Natural killer cell (primary cell): Measurements from ENCODE around the gene XRCC4. TPM values are rescaled to one million over a fixed set of nuclear protein-coding genes. Genes with fewer than 3 reads are reported as not detected.

Experiments used
- ATAC-seq, 3 donors: fragments of 150-1000 bp in 2 of 3; fragments of 200-7000 bp in 1 of 3; cut with Tn5 transposase; 1 replicate in 1 of 3; 2 replicates in 2 of 3; pipeline ENCODE4 v1.10.0; 2021; ENCODE audit warnings: mild to moderate bottlenecking in 2 of 3, moderate library complexity in 2 of 3
- DNase-seq, 2 donors: peaks; one replicate each; pipeline versions ENCODE4 v3.0.0 to v3.0.0-alpha.2; 2013 to 2021; ENCODE audit warnings: mixed read lengths in 1 of 2
- H3K27ac ChIP-seq: one replicate; pipeline ENCODE4 v1.5.1; 2013; ENCODE audit warnings: mild to moderate bottlenecking, low read length
- H3K27me3 ChIP-seq: one replicate; pipeline ENCODE4 v1.6.1; 2013; ENCODE audit warnings: low read length; ENCODE audit not compliant: control insufficient read depth, insufficient read depth
- H3K36me3 ChIP-seq: one replicate; pipeline ENCODE4 v1.6.1; 2013; ENCODE audit warnings: low read length; ENCODE audit not compliant: control insufficient read depth, insufficient read depth
- H3K4me1 ChIP-seq: one replicate; pipeline ENCODE4 v1.6.1; 2013; ENCODE audit warnings: low read length; ENCODE audit not compliant: control insufficient read depth, insufficient read depth
- H3K4me3 ChIP-seq: one replicate; pipeline ENCODE4 v1.5.1; 2013; ENCODE audit warnings: low read length
- H3K9me3 ChIP-seq: one replicate; pipeline ENCODE4 v1.6.1; 2013; ENCODE audit warnings: low read length; ENCODE audit not compliant: control insufficient read depth, insufficient read depth
- H3K27ac Mint-ChIP-seq, 2 donors: one replicate each; pipeline ENCODE4 v1.8.0; 2022; ENCODE audit warnings: mild to moderate bottlenecking in 2 of 2, mixed read lengths in 2 of 2, moderate library complexity in 1 of 2
- H3K27me3 Mint-ChIP-seq, 2 donors: one replicate each; pipeline ENCODE4 v1.8.0; 2022; ENCODE audit warnings: low read depth in 2 of 2, mixed read lengths in 2 of 2
- H3K36me3 Mint-ChIP-seq: one replicate; pipeline ENCODE4 v1.8.0; 2022; ENCODE audit warnings: mixed read lengths
- H3K4me1 Mint-ChIP-seq, 2 donors: one replicate each; pipeline ENCODE4 v1.8.0; 2022; ENCODE audit warnings: mixed read lengths in 2 of 2
- H3K4me3 Mint-ChIP-seq: one replicate; pipeline ENCODE4 v1.8.0; 2022; ENCODE audit warnings: mild to moderate bottlenecking, moderate library complexity, mixed read lengths
- H3K9me3 Mint-ChIP-seq, 2 donors: one replicate each; pipeline ENCODE4 v1.8.0; 2022; ENCODE audit warnings: mixed read lengths in 2 of 2
- WGBS: methylation state at CpG from one replicate; pipeline ENCODE4 v1.1.7; 2013; ENCODE audit warnings: missing lambda C conversion rate; ENCODE audit not compliant: insufficient coverage; 5-methylcytosine and 5-hydroxymethylcytosine counted together
- intact Hi-C: fragments of 100-400 bp; cut with micrococcal nuclease; formaldehyde crosslinking; loops from one replicate; pipeline ENCODE4 v1.14.2; 2022
- total RNA-seq, 4 donors: library from RNA; stranded (reverse); fragments of 120-200 nt in 1 of 4; gene quantifications; one replicate each; pipeline versions ENCODE4 v1.2.3 to v1.2.4, GENCODE V29; 2013 to 2022
- TF ChIP-seq, protein P1 (sequence below): fragments of 200-600 bp; IDR thresholded peaks from one replicate; pipeline ENCODE4 v1.8.0; 2022; ENCODE audit warnings: antibody characterized with exemption

XRCC4 gene
- total RNA-seq, 3 donors from 2014 or later (not counting 1 experiment from before 2014, with no cell fraction given): 6.0 to 8.6 (median 7.0) TPM

DNA sequence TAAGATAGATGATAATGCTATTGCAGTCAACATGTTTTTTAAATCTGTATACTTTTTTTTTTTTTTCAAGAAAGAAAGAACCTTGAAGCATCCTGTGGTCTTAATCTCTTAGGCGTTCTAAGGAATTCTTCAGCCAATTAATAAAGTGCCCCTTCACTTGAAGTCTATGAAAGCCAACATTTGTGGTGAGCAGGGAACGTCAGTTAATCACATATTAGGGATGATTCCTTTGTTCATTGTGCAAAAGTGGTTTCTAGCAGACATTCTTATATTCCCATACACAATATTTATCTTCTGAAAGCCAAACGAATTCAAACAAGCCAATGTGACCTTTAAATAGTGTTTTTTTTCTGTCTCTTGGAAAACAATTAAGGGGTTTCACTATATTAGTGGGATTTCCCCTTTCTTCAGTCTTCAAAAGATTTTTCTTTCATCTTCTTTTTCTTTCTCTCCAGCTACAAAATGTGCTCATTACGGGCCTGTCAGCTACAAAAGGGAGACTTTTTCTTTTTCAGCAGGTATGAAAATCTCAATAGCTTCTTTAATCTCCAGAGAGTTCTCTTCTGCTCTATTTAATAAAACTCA is 40.3 kb upstream of the XRCC4 start:
- WGBS: 71% methylated on average over 3 of the region's 4 CpGs
- no peak overlapping the region for H3K4me3 Mint-ChIP-seq
- H3K9me3 Mint-ChIP-seq: no peaks in the 10 kb centered on the region
- intact Hi-C loops: no loop called here
- H3K4me1 ChIP-seq: no peaks in the 10 kb centered on the region
- H3K36me3 ChIP-seq: no peaks in the 10 kb centered on the region
- no peak overlapping the region for H3K27ac ChIP-seq
- no peaks in the 10 kb centered on the region for H3K27me3 ChIP-seq
- H3K27me3 Mint-ChIP-seq: peaks cover 0 to 10% of the 10 kb centered on the region in 2 donors
- TF ChIP-seq, protein P1, sequence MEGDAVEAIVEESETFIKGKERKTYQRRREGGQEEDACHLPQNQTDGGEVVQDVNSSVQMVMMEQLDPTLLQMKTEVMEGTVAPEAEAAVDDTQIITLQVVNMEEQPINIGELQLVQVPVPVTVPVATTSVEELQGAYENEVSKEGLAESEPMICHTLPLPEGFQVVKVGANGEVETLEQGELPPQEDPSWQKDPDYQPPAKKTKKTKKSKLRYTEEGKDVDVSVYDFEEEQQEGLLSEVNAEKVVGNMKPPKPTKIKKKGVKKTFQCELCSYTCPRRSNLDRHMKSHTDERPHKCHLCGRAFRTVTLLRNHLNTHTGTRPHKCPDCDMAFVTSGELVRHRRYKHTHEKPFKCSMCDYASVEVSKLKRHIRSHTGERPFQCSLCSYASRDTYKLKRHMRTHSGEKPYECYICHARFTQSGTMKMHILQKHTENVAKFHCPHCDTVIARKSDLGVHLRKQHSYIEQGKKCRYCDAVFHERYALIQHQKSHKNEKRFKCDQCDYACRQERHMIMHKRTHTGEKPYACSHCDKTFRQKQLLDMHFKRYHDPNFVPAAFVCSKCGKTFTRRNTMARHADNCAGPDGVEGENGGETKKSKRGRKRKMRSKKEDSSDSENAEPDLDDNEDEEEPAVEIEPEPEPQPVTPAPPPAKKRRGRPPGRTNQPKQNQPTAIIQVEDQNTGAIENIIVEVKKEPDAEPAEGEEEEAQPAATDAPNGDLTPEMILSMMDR: no peak
- DNase-seq (no peak), ATAC-seq (no peak)
- no peak overlapping the region for H3K4me3 ChIP-seq
- no peaks in the 10 kb centered on the region for H3K36me3 Mint-ChIP-seq
- no peaks in the 10 kb centered on the region for H3K4me1 Mint-ChIP-seq
- no peak overlapping the region for H3K27ac Mint-ChIP-seq
- no peaks in the 10 kb centered on the region for H3K9me3 ChIP-seq

DNA sequence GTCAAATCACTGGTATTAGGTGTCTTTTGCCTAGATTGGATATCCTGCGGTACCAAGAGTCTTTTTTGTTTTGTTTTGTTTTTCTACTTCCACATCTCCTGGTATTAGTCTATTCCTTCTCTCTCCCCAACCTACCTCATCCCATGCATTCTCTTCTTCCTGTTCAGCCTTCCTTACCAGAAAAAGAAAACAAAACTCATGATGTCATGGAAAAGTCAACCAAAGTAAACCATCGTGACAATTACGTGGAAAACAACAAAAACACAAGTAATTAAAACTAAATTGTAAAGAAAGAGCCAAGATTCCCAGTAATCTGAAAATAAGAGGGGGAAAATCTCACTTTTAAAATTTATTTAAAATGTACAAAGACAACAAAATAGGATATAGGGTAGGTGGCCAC is 38.4 kb upstream of the XRCC4 start:
- H3K9me3 ChIP-seq: no peaks in the 10 kb centered on the region
- H3K27ac Mint-ChIP-seq: no peak overlapping the region
- no peak overlapping the region for H3K27ac ChIP-seq
- ATAC-seq (no peak), DNase-seq (no peak)
- 100% methylated on average over 1 of the region's 3 CpGs for WGBS
- H3K4me1 Mint-ChIP-seq: no peaks in the 10 kb centered on the region
- H3K36me3 Mint-ChIP-seq: no peaks in the 10 kb centered on the region
- no peak overlapping the region for H3K4me3 Mint-ChIP-seq
- H3K9me3 Mint-ChIP-seq: no peaks in the 10 kb centered on the region
- peaks cover 0 to 10% of the 10 kb centered on the region in 2 donors for H3K27me3 Mint-ChIP-seq
- H3K36me3 ChIP-seq: no peaks in the 10 kb centered on the region
- H3K4me1 ChIP-seq: no peaks in the 10 kb centered on the region
- H3K27me3 ChIP-seq: no peaks in the 10 kb centered on the region
- no peak overlapping the region for H3K4me3 ChIP-seq
- intact Hi-C loops: no loop called here
- TF ChIP-seq, protein P1: no peak

- Mint-ChIP-seq H3K27ac (no peak overlapping the region), H3K4me3 (no peak overlapping the region), H3K9me3 (no peaks in the 10 kb centered on the region), H3K4me1 (no peaks in the 10 kb centered on the region), H3K27me3 (no peaks in the 10 kb centered on the region), H3K36me3 (no peaks in the 10 kb centered on the region)
- ATAC-seq (no peak), DNase-seq (no peak)
- 79% methylated on average over 2 of the region's 3 CpGs for WGBS
- TF ChIP-seq, protein P1: no peak
- Histone ChIP-seq H3K4me3 (no peak overlapping the region), H3K4me1 (no peaks in the 10 kb centered on the region), H3K36me3 (no peaks in the 10 kb centered on the region), H3K27ac (no peak overlapping the region), H3K9me3 (no peaks in the 10 kb centered on the region), H3K27me3 (no peaks in the 10 kb centered on the region)
- intact Hi-C loops: no loop called here
These were observed 34.8 kb upstream of the XRCC4 start for GRCh38 chr5:83042507-83042906.

DNA sequence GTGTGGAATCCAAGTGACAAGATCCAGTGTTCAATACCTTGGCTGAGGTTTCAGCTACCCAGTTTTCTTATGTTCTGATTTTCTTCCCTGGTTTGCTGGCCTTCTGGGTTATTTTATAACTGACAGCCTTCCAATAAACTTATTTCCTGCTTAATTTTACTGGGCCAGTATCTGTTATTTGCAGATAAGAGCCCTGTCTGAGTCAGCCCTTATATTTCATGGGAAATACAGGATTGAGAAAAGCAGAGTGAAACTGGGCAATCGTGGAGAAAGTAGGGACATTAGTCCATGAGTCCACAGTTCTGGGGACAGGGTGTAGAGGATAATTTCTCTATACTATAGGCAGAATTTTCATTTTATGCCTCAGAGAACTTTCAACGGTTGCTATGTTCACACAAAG is 32.4 kb upstream of the XRCC4 start:
- no peaks in the 10 kb centered on the region for H3K9me3 ChIP-seq
- no peaks in the 10 kb centered on the region for H3K9me3 Mint-ChIP-seq
- no peak overlapping the region for H3K4me3 Mint-ChIP-seq
- 40% methylated on average over 1 of the region's 2 CpGs for WGBS
- no peak overlapping the region for H3K27ac ChIP-seq
- no peak overlapping the region for H3K27ac Mint-ChIP-seq
- H3K4me3 ChIP-seq: no peak overlapping the region
- intact Hi-C loops: no loop called here
- DNase-seq (no peak), ATAC-seq (no peak)
- TF ChIP-seq, protein P1: no peak
- no peaks in the 10 kb centered on the region for H3K27me3 Mint-ChIP-seq
- H3K36me3 ChIP-seq: no peaks in the 10 kb centered on the region
- no peaks in the 10 kb centered on the region for H3K36me3 Mint-ChIP-seq
- no peaks in the 10 kb centered on the region for H3K27me3 ChIP-seq
- no peaks in the 10 kb centered on the region for H3K4me1 ChIP-seq
- H3K4me1 Mint-ChIP-seq: no peaks in the 10 kb centered on the region
